Keratinocyte (primary cell): ENCODE results near the gene TMEM87A.

Source experiments
- EZH2 ChIP-seq: IDR thresholded peaks from one replicate; pipeline ENCODE4 v1.6.1; 2012; ENCODE audit warnings: inconsistent platforms, mild to moderate bottlenecking, low read length, moderate library complexity
- TF ChIP-seq, protein P1 (sequence below), 3 experiments: IDR thresholded peaks in 1 of 3; conservative IDR thresholded peaks in 1 of 3; optimal IDR thresholded peaks in 1 of 3; 2 replicates in 2 of 3; 3 replicates in 1 of 3; pipeline versions ENCODE3 to v1.5.1; 2011; ENCODE audit warnings: low read length in 3 of 3, mild to moderate bottlenecking in 3 of 3, moderate library complexity in 2 of 3, control low read depth in 1 of 3, inconsistent platforms in 1 of 3; ENCODE audit not compliant: insufficient read depth in 2 of 3; ENCODE audit errors: extremely low read depth in 1 of 3

DNA sequence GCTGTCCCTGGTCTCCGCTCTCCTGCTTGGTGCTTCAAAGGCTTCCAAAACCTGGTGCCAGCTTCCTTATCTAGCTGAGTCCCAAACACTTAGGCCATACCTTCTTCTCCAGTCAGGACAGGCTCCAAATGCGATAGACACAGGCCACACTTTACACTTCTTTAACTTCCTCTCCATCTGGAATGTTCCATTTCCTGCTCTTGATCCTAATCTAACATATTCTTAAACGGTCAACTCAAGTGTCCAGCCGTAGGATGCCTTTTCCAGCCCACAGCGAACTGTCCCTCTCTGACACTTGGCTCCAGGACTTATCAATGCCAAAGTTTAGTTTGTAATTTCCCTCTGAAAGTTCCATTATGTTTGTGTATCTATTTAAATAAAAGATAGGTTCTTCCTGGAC, 97.6 kb downstream of the TMEM87A start:
- TF ChIP-seq EZH2 = no peak
- TF ChIP-seq, protein P1, sequence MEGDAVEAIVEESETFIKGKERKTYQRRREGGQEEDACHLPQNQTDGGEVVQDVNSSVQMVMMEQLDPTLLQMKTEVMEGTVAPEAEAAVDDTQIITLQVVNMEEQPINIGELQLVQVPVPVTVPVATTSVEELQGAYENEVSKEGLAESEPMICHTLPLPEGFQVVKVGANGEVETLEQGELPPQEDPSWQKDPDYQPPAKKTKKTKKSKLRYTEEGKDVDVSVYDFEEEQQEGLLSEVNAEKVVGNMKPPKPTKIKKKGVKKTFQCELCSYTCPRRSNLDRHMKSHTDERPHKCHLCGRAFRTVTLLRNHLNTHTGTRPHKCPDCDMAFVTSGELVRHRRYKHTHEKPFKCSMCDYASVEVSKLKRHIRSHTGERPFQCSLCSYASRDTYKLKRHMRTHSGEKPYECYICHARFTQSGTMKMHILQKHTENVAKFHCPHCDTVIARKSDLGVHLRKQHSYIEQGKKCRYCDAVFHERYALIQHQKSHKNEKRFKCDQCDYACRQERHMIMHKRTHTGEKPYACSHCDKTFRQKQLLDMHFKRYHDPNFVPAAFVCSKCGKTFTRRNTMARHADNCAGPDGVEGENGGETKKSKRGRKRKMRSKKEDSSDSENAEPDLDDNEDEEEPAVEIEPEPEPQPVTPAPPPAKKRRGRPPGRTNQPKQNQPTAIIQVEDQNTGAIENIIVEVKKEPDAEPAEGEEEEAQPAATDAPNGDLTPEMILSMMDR (optimal IDR thresholded peaks at IDR 0.05 in 1 of 3, IDR thresholded peaks at IDR 0.05 in 1 of 3, conservative IDR thresholded peaks at IDR 0.05 in 1 of 3; ENCODE audit: extremely low read depth in 1 of 3, insufficient read depth in 2 of 3, low read length in 3 of 3) = no peak
